DOHH2 (cell line): ENCODE measurements around the gene SMPD1.

Experiments used
- EZH2phosphoT487 ChIP-seq: fragments of 200-600 bp; sonication (generic); IDR thresholded peaks from 2 replicates; pipeline ENCODE4 v1.6.1; 2017; ENCODE audit warnings: borderline replicate concordance, mild to moderate bottlenecking, antibody characterized with exemption, low read length, moderate library complexity, mixed read lengths
- TF ChIP-seq, protein P1 (sequence below): fragments of 200-600 bp; sonication (generic); IDR thresholded peaks from one replicate; pipeline ENCODE4 v1.5.1; 2014; ENCODE audit warnings: antibody characterized with exemption, mild to moderate bottlenecking, low read depth, low read length; ENCODE audit not compliant: poor library complexity, severe bottlenecking

- TF ChIP-seq, protein P1, sequence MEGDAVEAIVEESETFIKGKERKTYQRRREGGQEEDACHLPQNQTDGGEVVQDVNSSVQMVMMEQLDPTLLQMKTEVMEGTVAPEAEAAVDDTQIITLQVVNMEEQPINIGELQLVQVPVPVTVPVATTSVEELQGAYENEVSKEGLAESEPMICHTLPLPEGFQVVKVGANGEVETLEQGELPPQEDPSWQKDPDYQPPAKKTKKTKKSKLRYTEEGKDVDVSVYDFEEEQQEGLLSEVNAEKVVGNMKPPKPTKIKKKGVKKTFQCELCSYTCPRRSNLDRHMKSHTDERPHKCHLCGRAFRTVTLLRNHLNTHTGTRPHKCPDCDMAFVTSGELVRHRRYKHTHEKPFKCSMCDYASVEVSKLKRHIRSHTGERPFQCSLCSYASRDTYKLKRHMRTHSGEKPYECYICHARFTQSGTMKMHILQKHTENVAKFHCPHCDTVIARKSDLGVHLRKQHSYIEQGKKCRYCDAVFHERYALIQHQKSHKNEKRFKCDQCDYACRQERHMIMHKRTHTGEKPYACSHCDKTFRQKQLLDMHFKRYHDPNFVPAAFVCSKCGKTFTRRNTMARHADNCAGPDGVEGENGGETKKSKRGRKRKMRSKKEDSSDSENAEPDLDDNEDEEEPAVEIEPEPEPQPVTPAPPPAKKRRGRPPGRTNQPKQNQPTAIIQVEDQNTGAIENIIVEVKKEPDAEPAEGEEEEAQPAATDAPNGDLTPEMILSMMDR: no peak
- no peak for TF ChIP-seq EZH2phosphoT487
Measured at GRCh38 chr11:6404342-6405051, 14.2 kb downstream of the SMPD1 start.
